T1000 (cell line): Measurements from ENCODE around the gene TNFSF9.
"Not testable (repeated sequence)": the region's sequence is repeated elsewhere in the genome, so short reads cannot be mapped to it uniquely, and the experiment has no call there.

Experiments
- DNase-seq: peaks from one replicate; lab custom pipeline; 2025; ENCODE audit warnings: mixed read lengths; lab: John Stamatoyannopoulos, UW

TNFSF9 gene

DNA sequence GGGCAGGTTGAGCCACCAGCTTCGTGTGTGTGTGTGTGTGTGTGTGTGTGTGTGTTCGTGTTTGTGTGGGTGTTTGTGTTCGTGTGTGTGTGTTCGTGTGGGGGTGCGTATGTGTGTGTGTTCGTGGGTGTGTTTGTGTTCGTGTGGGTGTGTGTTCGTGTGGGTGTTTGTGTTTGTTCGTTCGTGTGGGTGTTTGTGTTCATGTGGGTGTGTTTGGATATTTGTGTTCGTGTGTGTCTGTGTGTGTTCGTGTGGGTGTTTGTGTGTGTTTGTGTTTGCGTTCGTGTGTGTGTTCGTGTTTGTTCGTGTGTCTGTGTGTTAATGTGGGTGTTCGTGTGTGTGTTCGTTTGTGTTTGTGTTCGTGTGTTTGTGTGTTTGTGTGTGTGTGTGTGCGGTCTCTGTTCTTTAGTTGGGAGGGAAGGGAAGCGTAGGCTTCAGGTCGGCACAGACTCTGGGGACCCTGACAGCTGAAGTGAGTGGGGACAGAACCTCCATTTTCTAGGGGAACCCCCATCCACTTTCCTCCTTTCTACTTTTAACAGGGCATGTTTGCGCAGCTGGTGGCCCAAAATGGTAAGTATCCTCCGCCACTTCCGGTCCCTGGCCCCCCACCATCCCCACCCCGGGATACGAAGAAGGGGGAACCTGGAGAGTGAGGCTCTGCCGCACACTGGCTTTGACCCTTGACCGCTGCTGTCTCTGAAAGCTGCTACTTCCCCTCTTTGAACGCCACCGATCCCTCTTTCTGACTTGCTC is 1.6 kb downstream of the TNFSF9 start:
- DNase-seq, result no peak

DNA sequence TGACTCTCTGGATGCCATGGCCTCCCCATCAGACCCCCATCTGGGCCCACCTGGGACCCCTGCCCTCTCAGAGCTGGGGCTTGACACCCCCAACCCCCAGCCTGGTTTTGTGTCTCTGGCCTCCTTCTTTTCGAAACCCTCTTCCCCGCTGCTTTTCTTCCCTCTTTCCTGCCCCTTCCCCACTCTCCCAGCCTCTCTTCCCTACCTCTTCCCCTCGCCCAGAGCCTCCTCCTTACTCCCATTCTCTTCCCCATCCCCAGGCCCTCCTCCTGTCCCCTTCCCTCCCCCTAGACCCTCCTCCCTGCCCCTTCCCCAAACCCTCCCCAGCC is 2.1 kb downstream of the TNFSF9 start:
- DNase-seq, result no peak

DNA sequence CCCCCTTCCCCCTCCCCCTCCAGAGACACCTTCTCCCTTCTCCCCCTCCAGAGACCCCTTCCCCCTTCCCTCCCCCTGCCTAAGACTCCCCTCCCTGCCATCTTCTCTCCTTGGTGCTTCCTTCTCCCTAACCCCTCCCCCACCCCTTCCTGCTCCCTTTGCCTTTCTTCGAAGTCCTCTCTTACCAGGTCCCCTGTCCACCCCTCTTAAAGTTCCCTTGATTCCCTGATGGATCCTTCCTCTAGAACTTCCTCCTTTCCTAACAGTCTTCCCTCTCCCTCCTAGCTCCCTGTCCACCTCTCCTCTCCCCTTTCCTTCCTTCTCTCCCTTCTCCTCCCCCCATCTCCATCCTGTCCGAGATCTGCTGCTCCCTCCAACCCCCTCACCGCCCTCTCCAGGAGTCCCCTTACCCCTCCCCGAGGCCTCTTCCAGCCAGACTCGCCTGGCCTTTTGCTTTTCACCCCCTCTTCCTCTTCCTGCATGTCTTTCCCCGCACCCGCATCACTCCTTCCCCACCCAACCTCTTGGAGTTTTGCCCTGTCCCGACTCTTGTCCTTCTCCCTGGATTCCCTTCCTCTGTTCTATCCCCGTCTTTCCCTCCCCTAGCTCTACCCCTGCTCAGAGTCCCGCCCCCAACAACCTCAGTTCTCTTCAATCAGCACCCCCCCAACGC is 3.1 kb downstream of the TNFSF9 start:
- DNase-seq, result no peak

GRCh38 chr19:6534451-6535093 is 3.7 kb downstream of the TNFSF9 start:
- no peak for DNase-seq

DNA sequence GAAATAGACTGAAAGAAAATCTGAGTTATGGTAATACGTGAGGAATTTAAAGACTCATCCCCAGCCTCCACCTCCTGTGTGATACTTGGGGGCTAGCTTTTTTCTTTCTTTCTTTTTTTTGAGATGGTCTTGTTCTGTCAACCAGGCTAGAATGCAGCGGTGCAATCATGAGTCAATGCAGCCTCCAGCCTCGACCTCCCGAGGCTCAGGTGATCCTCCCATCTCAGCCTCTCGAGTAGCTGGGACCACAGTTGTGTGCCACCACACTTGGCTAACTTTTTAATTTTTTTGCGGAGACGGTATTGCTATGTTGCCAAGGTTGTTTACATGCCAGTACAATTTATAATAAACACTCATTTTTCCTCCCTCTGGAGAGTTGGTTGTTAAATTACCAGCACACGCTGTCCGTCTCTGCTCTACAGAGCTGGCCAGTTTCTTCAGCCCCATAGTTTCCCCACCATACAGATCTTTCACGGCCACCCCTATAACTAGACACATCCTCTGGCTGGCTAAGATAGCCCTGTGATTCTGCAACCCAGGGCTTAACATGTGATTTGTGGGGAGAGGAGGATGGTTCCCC is 4.8 kb downstream of the TNFSF9 start:
- no peak for DNase-seq

- no peak for DNase-seq
Observed at GRCh38 chr19:6539514-6539913, 8.7 kb downstream of the TNFSF9 start.

DNA sequence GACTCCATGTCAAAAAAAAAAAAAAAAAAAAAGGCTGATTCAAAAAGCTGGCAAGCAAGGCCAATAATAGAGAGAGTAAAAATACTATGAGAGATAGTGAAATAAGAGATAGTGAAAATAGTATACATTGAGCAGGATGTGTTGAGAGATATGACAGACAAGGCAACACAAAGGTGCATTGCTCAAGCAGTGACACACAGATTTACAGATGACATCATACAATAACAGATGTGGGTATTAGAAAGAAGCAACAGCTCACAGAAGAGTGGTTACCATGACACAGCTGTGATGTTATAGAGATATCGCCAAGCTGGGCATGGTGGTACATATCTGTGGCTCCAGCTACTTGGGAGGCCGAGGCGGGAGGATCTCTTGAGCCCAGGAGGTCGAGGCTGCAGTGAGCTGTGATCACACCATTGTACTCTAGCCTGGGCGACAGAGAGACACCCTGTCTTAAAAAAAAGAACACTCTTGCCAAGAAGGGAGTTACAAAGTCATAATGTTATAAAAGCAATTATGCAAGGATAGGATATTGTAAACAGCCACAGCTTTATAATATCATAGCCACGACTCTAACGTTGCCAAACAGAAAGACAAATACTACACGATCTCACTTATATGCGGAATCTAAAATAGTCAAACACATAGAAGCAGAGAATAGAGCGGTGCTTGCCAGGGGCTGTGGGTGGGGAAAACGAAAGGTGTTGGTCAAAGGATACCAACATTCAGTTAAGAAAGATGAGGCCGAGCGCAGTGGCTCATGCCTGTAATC is 10.3 kb downstream of the TNFSF9 start:
- DNase-seq, result no peak

- no peak for DNase-seq
Observed at GRCh38 chr19:6543866-6544347, 13.1 kb downstream of the TNFSF9 start.

- DNase-seq, result not testable (repeated sequence)
Observed at GRCh38 chr19:6550679-6551078, 19.9 kb downstream of the TNFSF9 start.

DNA sequence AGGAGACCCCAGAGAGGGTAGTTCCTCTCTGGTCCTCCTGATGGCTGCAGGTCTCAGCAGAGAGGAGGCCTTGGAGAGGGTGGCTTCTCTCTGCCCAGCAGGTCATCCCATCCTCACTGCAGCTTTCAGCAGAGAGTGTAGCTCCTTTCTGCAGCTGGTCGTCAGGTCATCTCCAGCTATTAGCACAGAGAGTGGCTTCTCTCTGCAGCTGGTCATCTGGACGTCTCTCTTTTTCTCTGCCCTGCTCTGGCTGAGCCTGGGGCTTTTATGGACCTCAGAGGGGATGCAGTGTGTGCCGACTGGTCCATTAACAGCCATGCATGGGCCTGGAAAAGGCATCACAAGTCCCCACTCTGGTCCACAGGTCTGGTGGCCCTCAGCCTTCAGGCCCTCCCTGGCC is 20.3 kb downstream of the TNFSF9 start:
- no peak for DNase-seq

GRCh38 chr19:6551607-6552450 is 21.0 kb downstream of the TNFSF9 start:
- no peak for DNase-seq

GRCh38 chr19:6556043-6556449 is 25.2 kb downstream of the TNFSF9 start:
- no peak for DNase-seq

- DNase-seq, result no peak
Observed at GRCh38 chr19:6556480-6557195, 25.8 kb downstream of the TNFSF9 start.

DNA sequence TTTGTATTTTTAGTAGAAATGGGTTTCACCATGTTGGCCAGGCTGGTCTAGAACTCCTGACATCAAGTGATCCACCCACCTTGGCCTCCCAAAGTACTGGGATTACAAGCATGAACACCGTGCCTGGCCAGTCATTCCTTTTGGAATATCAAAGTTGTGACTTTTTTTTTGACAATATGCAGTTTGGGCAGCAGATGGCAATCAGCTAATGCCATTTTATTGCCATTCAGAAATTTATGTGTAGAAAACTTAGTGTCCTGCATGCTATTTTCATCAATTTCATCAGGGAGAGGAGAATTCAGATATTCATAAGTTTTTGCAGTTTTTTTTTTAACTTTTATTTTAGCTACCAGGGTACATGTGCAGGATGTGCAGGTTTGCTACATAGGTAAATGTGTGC is 31.6 kb downstream of the TNFSF9 start:
- DNase-seq, result not testable (repeated sequence)

- DNase-seq, result no peak
Observed at GRCh38 chr19:6564393-6564792, 33.6 kb downstream of the TNFSF9 start.

GRCh38 chr19:6566727-6567126 is 35.9 kb downstream of the TNFSF9 start:
- DNase-seq, result not testable (repeated sequence)

DNA sequence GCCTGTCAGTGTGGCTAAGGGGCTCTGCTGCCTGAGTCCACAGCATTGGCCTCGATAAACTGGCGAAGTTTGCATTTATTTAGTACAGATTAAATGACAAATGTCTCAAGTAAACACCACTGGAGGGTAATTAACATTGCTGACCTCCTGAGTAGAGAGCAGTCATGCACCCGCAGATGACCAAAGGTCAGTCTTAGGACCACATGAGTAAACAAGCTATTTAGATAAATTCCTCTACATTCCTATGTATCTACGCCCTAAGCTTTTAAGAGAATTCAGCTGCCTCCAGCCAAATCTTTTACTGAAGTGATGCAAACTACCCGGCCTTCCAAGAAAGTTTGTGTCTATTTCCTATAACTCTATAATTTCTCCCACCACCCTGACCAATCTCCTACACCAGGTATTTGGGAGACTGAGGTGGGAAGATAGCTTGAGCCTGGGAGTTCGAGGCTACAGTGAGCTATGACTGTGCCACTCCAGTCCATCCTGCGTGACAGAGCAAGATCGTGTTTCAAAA is 37.2 kb downstream of the TNFSF9 start:
- DNase-seq, result no peak

GRCh38 chr19:6568816-6569215 is 38.0 kb downstream of the TNFSF9 start:
- DNase-seq, result no peak

DNA sequence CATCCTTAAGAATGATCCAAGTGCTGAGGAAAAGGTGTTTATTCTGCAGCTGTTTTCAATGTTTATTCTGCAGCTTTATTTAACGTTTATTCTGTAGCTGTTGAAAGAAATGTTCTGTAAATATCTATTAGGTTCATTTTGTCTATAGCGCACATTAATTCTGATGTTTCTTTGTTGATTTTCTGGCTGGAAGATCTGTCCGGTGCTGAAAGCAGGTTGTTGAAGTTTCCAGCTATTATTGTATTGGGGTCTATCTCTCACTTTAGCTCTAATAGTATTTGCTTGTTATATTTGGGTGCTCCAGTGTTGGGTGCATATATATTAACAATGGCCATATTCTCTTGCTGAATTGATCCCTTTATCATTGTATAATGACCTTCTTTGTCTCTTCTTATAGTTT is 39.9 kb downstream of the TNFSF9 start:
- no peak for DNase-seq

DNA sequence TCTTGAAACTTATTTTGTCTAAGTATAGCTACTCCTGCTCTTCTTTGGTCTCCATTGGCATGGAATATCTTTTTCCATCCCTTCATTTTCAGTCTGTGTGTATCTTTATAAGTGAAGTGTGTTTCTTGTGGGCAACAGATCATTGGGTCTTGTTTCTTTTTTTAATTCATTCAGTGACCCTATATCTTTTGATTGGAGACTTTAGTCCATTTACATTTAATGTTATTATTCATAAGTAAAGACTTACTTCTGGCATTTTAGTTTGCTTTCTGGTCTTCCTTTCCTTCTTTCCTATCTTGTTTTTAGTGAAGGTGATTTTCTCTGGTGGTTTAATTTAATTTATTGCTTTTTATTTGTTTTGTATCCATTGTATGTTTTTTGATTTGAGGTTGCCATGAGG is 40.3 kb downstream of the TNFSF9 start:
- no peak for DNase-seq
